Suprapubic skin (tissue), 4 donors: ENCODE measurements around the gene PDIA6. TPM values are rescaled to one million over a fixed set of nuclear protein-coding genes. Genes with fewer than 3 reads are reported as not detected.

Experiments
- DNase-seq, 2 donors: peaks; one replicate each; pipeline ENCODE4 v3.0.0-alpha.2; 2019; ENCODE audit warnings: low spot score in 2 of 2
- H3K27ac ChIP-seq: fragments of 200-600 bp; sonication (generic); one replicate; pipeline ENCODE4 v1.5.1; 2019
- H3K27me3 ChIP-seq: fragments of 200-600 bp; sonication (generic); one replicate; pipeline ENCODE4 v1.5.1; 2019
- H3K36me3 ChIP-seq: fragments of 200-600 bp; sonication (generic); one replicate; pipeline ENCODE4 v1.5.1; 2019
- H3K4me1 ChIP-seq: fragments of 200-600 bp; sonication (generic); one replicate; pipeline ENCODE4 v1.5.1; 2019
- H3K4me3 ChIP-seq: fragments of 200-600 bp; sonication (generic); one replicate; pipeline ENCODE4 v1.5.1; 2019; ENCODE audit warnings: mild to moderate bottlenecking
- H3K9me3 ChIP-seq: fragments of 200-600 bp; sonication (generic); one replicate; pipeline ENCODE4 v1.5.1; 2019
- EP300 ChIP-seq: sonication (generic); formaldehyde crosslinking; IDR thresholded peaks from one replicate; pipeline ENCODE4 v1.6.1; 2017; ENCODE audit warnings: antibody characterized with exemption
- POLR2A ChIP-seq, 2 donors: fragments of 450-650 bp; IDR thresholded peaks; one replicate each; pipeline ENCODE4 v1.6.1; 2017; ENCODE audit warnings: antibody characterized with exemption in 2 of 2, mild to moderate bottlenecking in 2 of 2, moderate library complexity in 2 of 2
- POLR2AphosphoS5 ChIP-seq, 3 donors: sonication (generic); formaldehyde crosslinking; IDR thresholded peaks; one replicate each; pipeline ENCODE4 v1.6.1; 2017; ENCODE audit warnings: antibody characterized with exemption in 3 of 3
- WGBS: methylation state at CpG from one replicate; pipeline ENCODE4 v1.1.5; 2018; 5-methylcytosine and 5-hydroxymethylcytosine counted together
- total RNA-seq, 4 donors: library from RNA; depleted of rRNA; stranded (reverse); fragments of >200 nt; gene quantifications; one replicate each; pipeline ENCODE4 v1.1.0, GENCODE V29; 2016
- TF ChIP-seq, protein P1 (sequence below), 2 donors: fragments of 200-600 bp in 1 of 2; fragments of 450-650 bp in 1 of 2; sonication (generic) in 1 of 2; IDR thresholded peaks; one replicate each; pipeline ENCODE4 v1.5.1; 2016 to 2019; ENCODE audit warnings: antibody characterized with exemption in 2 of 2, mild to moderate bottlenecking in 1 of 2, moderate library complexity in 1 of 2

PDIA6 gene
- total RNA-seq, 4 donors from 2014 or later = 40.2 to 77.5 (median 63.1) TPM

DNA sequence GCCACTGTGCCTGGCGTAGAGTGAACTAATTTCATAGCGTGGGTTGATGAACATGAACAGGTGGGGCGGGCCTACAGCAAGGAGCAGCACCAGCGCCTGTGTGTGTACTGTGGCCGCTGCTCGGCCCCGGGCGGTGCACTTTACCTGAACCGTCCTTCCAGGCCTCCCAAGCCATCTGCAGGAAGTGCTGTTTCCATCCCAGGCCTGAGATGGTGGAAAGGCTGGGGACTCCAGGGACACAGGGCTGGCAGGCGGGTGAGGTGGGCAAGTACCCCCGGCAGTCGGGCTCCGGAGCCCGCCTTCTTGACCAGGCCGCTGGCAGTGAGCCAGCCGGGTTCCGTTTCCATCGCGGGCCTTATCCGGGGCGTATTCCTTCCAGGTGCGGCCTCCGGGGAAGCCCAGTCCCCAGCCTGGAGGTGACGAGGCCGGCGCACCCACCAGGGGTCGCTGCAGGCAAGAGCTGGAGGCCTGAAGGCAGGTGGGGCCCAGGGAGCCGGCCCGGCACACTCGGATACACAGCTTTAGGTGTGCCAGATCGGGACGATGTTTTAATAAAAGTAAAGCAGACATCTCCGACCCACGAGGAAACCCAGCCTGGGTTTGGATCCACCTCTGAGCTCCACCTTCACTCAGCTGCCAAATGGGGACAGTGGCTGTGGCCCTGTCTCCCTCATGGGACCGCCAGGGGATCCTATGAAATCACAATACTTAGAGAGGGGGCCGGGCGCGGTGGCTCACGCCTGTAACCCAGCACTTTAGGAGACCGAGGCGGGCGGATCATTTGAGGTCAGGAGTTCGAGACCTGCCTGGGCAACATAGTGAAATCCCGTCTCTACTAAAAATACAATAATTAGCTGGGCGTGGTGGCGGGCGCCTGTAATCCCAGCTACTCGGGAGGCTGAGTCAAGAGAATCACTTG, 22.7 kb upstream of the PDIA6 start:
- H3K36me3 ChIP-seq = no peaks in the 10 kb centered on the region
- peaks cover 4% of the 10 kb centered on the region for H3K4me1 ChIP-seq
- no peak for DNase-seq
- H3K27me3 ChIP-seq = peaks cover 49% of the 10 kb centered on the region
- H3K4me3 ChIP-seq = no peak overlapping the region
- H3K27ac ChIP-seq = no peak overlapping the region
- WGBS = 56% methylated on average over 27 of the region's 48 CpGs
- TF ChIP-seq POLR2A (IDR thresholded peaks at IDR 0.05) (no peak), POLR2AphosphoS5 (IDR thresholded peaks at IDR 0.05) (no peak)
- TF ChIP-seq, protein P1, sequence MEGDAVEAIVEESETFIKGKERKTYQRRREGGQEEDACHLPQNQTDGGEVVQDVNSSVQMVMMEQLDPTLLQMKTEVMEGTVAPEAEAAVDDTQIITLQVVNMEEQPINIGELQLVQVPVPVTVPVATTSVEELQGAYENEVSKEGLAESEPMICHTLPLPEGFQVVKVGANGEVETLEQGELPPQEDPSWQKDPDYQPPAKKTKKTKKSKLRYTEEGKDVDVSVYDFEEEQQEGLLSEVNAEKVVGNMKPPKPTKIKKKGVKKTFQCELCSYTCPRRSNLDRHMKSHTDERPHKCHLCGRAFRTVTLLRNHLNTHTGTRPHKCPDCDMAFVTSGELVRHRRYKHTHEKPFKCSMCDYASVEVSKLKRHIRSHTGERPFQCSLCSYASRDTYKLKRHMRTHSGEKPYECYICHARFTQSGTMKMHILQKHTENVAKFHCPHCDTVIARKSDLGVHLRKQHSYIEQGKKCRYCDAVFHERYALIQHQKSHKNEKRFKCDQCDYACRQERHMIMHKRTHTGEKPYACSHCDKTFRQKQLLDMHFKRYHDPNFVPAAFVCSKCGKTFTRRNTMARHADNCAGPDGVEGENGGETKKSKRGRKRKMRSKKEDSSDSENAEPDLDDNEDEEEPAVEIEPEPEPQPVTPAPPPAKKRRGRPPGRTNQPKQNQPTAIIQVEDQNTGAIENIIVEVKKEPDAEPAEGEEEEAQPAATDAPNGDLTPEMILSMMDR (IDR thresholded peaks at IDR 0.05) = peak; percentile 11 to 70
- H3K9me3 ChIP-seq = no peaks in the 10 kb centered on the region

DNA sequence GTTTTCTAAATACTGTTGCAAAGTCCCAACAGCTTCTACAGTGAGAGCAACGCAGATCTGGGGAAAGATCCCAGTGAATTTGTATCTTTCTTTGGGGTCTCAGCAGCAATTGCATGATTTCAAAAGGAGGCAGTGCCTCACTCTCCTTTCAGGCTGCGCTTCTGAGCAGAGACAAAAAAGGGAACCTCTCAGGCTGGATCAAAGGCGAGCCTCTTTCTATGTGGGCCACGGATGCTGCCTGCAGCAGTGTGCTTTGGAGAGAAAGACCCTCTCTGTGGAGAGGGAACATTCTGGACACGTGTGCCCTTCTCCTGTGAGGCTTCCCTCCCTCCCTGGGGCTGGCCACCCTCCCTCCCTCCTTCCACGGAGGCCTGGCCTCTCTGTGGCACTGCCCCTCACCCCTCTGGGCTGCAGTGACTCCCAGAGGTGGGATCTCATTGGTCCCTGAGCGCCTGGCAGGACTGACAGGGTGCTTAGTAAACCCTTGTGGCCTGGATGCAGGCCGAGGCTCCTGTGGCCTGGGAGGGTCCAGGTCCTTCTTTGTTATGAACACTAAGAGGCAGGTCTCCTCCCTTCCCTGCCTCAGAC, 21.6 kb upstream of the PDIA6 start:
- Histone ChIP-seq H3K4me3 (no peak overlapping the region), H3K27ac (no peak overlapping the region), H3K9me3 (no peaks in the 10 kb centered on the region), H3K27me3 (peaks cover 41% of the 10 kb centered on the region), H3K36me3 (no peaks in the 10 kb centered on the region), H3K4me1 (peaks cover 4% of the 10 kb centered on the region)
- WGBS = 87% methylated on average over 4 of the region's 8 CpGs
- TF ChIP-seq POLR2A (IDR thresholded peaks at IDR 0.05) (no peak), EP300 (no peak), POLR2AphosphoS5 (IDR thresholded peaks at IDR 0.05) (no peak)
- TF ChIP-seq, protein P1 (IDR thresholded peaks at IDR 0.05) = no peak
- DNase-seq = no peak

DNA sequence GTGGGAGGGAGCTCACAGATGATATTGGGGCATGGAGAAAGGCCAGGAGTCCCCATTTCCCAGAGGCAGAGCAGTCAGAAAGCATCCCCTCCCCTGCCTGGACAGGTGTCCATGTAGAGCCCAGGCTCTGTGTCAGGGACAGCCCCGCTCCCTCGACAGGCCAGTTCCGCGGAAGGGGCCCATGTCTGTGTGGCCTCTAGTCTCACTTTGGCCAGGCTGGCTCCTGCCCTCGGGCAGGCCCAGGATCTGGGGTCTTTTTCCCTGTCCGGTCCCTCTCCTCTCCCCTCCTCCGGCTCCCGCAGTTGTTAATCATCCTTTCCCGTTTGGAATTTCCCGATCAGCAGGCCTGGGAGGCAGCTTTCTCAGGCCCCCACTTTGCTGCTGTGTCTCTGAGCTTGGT, 20.4 kb upstream of the PDIA6 start:
- Histone ChIP-seq H3K27ac (no peak overlapping the region), H3K4me3 (no peak overlapping the region), H3K4me1 (peaks cover 4% of the 10 kb centered on the region), H3K9me3 (no peaks in the 10 kb centered on the region), H3K27me3 (peaks cover 40% of the 10 kb centered on the region), H3K36me3 (no peaks in the 10 kb centered on the region)
- TF ChIP-seq EP300 = no peak
- TF ChIP-seq POLR2A (IDR thresholded peaks at IDR 0.05) = no peak
- TF ChIP-seq, protein P1 (IDR thresholded peaks at IDR 0.05) = no peak
- no peak for TF ChIP-seq POLR2AphosphoS5 (IDR thresholded peaks at IDR 0.05)
- no peak for DNase-seq
- WGBS = 76% methylated on average over 8 of the region's 10 CpGs

DNA sequence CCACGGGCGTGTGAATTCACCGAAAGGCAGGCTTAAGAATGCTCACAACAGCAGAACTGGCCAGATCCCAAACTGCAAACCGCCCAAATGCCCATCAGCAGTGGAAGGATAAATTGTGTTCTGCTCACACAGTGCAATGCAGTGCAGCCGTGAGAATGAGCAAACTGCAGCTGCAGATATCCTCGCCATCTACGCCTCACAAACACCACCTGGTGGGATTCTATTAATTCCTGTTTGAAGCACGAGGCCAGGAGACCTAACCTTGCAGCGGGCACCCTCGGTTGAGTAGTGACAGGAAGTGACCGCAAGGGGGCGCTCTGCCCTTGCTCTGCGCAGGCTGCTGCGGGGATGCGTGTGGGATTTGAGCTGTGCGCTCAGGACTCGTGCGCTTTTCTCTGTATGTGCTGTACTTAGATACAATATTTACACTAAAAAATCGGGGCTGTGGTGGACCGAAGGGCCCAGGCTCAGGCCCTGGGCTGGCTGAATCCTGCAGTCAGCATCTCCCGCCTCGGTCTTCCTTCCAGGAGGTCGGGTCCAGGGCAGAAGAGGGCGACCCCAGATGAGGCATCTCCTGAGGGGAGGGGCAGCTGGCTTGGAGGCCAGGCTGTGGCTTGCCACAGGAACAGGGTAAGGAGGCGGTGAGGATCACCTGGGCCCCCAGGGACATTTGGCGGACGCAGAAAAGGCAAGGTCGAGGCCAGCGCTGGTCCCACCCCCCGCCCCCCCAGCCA, 19.8 kb upstream of the PDIA6 start:
- 40% methylated on average over 14 of the region's 30 CpGs for WGBS
- no peaks in the 10 kb centered on the region for H3K9me3 ChIP-seq
- no peak overlapping the region for H3K4me3 ChIP-seq
- DNase-seq = peak in 1 of 2 donors; percentile 78
- H3K27ac ChIP-seq = no peak overlapping the region
- H3K4me1 ChIP-seq = peaks cover 4% of the 10 kb centered on the region
- peaks cover 36% of the 10 kb centered on the region for H3K27me3 ChIP-seq
- H3K36me3 ChIP-seq = no peaks in the 10 kb centered on the region
- TF ChIP-seq, protein P1 (IDR thresholded peaks at IDR 0.05) = peak; percentile 82 to 97
- no peak for TF ChIP-seq POLR2A (IDR thresholded peaks at IDR 0.05)
